ENCODE data around the gene APLNR. TPM values are rescaled to one million over a fixed set of nuclear protein-coding genes. Genes with fewer than 3 reads are reported as not detected.

APLNR gene
- total RNA-seq, 2 experiments from 2014 or later = not detected

DNA sequence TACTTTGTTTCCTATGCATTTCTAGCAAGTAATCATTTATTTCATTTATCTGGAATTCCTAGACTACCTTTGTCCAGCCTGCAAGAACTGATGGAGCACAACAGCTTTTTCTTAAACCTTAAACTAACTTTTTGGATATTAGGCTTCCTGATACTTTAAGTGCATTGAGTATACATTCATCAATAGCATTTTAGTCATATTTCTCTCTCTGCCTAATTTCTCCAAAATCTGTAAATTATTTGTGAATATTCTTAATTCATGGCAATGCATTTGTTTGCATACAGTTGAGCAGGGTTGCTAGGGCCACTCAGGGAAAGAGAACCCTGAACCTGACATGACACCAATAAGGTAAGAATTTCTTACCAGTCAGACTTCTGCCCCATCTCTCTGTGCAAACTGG lies 29.1 kb upstream of the APLNR start:
- H3K4me3 Mint-ChIP-seq = no peak overlapping the region
- peaks cover 4 to 14% of the 10 kb centered on the region in 2 experiments for H3K27me3 ChIP-seq (ENCODE audit: control insufficient read depth in 1 of 2, insufficient read depth in 2 of 2, low read length in 2 of 2)
- no peaks in the 10 kb centered on the region for H3K4me1 ChIP-seq (ENCODE audit: insufficient read depth, low read length)
- H3K27ac ChIP-seq (ENCODE audit: low read depth in 1 of 2, low read length in 2 of 2) = no peak overlapping the region
- POLR2A ChIA-PET = no interaction called here
- H3K36me3 ChIP-seq (ENCODE audit: insufficient read depth, low read length) = no peaks in the 10 kb centered on the region
- H3K4me1 Mint-ChIP-seq (ENCODE audit: low read depth) = no peaks in the 10 kb centered on the region
- CTCF ChIA-PET = no interaction called here
- H3K9me3 Mint-ChIP-seq = peaks cover 10% of the 10 kb centered on the region
- ATAC-seq (ENCODE audit: poor library complexity) (no peak), DNase-seq (no peak)
- peaks cover 31% of the 10 kb centered on the region for H3K27me3 Mint-ChIP-seq
- no peak overlapping the region for H3K27ac Mint-ChIP-seq
- H3K36me3 Mint-ChIP-seq (ENCODE audit: low read depth) = no peaks in the 10 kb centered on the region
- H3K9me3 ChIP-seq (ENCODE audit: control insufficient read depth in 1 of 2, insufficient read depth in 1 of 2, low read length in 2 of 2) = peaks cover 4 to 8% of the 10 kb centered on the region in 2 experiments
- TF ChIP-seq CTCF (IDR thresholded peaks at IDR 0.05) = no peak
- intact Hi-C loops (cut with DNase I, micrococcal nuclease) = no loop called here
- H3K4me3 ChIP-seq (ENCODE audit: low read length) = no peak overlapping the region

- ATAC-seq (ENCODE audit: poor library complexity) = no peak
- DNase-seq = no peak
- Mint-ChIP-seq H3K4me3 (no peak overlapping the region), H3K27me3 (peaks cover 33% of the 10 kb centered on the region), H3K27ac (no peak overlapping the region), H3K4me1 (ENCODE audit: low read depth) (no peaks in the 10 kb centered on the region), H3K36me3 (ENCODE audit: low read depth) (no peaks in the 10 kb centered on the region), H3K9me3 (peaks cover 10% of the 10 kb centered on the region)
- no peaks in the 10 kb centered on the region for H3K4me1 ChIP-seq (ENCODE audit: insufficient read depth, low read length)
- CTCF ChIA-PET = interaction anchor here (1.0 kb wide), 1 partner anchor 11 kb away, joined by 3 read pairs; no protein-coding TSS in a partner anchor
- intact Hi-C loops (cut with DNase I, micrococcal nuclease) = no loop called here
- no peak overlapping the region for H3K27ac ChIP-seq (ENCODE audit: low read depth in 1 of 2, low read length in 2 of 2)
- H3K36me3 ChIP-seq (ENCODE audit: insufficient read depth, low read length) = no peaks in the 10 kb centered on the region
- TF ChIP-seq CTCF (IDR thresholded peaks at IDR 0.05) = no peak
- H3K9me3 ChIP-seq (ENCODE audit: control insufficient read depth in 1 of 2, insufficient read depth in 1 of 2, low read length in 2 of 2) = peaks cover 0 to 8% of the 10 kb centered on the region in 2 experiments
- no peak overlapping the region for H3K4me3 ChIP-seq (ENCODE audit: low read length)
- peaks cover 4 to 6% of the 10 kb centered on the region in 2 experiments for H3K27me3 ChIP-seq (ENCODE audit: control insufficient read depth in 1 of 2, insufficient read depth in 2 of 2, low read length in 2 of 2)
- POLR2A ChIA-PET = no interaction called here
These were observed 26.3 kb upstream of the APLNR start for GRCh38 chr11:57263351-57263750.

DNA sequence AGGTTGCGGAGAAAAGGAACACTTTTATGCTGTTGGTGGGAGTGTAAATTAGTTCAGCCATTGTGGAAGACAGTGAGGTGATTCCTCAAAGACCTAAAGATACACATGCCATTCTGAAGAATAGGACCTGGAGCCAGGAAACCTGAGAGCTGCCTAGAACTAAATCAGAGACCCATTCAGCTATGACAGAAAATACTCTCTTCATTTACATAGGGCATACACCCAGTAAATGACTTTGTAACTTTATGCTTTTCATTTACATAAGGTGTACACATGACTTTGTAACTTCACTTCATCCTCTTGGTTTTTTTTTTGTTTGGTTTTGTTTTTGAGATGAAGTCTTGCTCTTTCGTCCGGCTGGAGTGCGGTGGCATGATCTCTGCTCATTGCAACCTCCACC lies 25.1 kb upstream of the APLNR start:
- Histone ChIP-seq H3K9me3 (ENCODE audit: control insufficient read depth in 1 of 2, insufficient read depth in 1 of 2, low read length in 2 of 2) (peaks cover 0 to 8% of the 10 kb centered on the region in 2 experiments), H3K27me3 (ENCODE audit: control insufficient read depth in 1 of 2, insufficient read depth in 2 of 2, low read length in 2 of 2) (peaks cover 4 to 6% of the 10 kb centered on the region in 2 experiments), H3K27ac (ENCODE audit: low read depth in 1 of 2, low read length in 2 of 2) (no peak overlapping the region), H3K36me3 (ENCODE audit: insufficient read depth, low read length) (no peaks in the 10 kb centered on the region), H3K4me3 (ENCODE audit: low read length) (no peak overlapping the region), H3K4me1 (ENCODE audit: insufficient read depth, low read length) (no peaks in the 10 kb centered on the region)
- Mint-ChIP-seq H3K9me3 (peaks cover 3% of the 10 kb centered on the region), H3K27ac (no peak overlapping the region), H3K4me1 (ENCODE audit: low read depth) (no peaks in the 10 kb centered on the region), H3K36me3 (ENCODE audit: low read depth) (no peaks in the 10 kb centered on the region), H3K4me3 (no peak overlapping the region), H3K27me3 (peaks cover 31% of the 10 kb centered on the region)
- DNase-seq (no peak), ATAC-seq (ENCODE audit: poor library complexity) (no peak)
- no peak for TF ChIP-seq CTCF (IDR thresholded peaks at IDR 0.05)
- intact Hi-C loops (cut with DNase I, micrococcal nuclease) = no loop called here
- ChIA-PET POLR2A (no interaction called here), CTCF (no interaction called here)
